ENCODE measurements around the gene GNAS-AS1.

The GNAS-AS1 gene

DNA sequence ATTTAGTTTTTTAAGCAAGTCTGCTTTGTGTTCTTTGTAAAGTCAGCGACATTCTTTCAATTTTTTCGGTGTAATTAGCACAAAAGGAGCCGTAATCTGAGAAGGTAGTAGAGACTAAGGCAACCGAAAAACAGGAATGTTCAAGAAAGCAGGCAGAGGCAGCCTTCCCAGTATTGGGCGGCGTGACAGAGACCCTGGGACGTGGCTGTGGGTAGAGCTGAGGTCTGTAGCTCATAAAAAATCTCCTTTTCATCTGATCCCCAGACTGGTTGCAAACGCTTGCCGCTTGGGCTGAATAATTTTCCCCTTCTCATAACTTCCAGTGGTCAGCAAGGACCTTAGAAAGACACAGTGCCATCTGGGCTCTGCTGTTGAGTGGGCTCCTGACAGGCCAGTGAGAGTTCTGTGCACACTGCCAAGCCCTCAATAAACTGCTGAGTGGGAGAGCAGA lies 32.6 kb upstream of the GNAS-AS1 start:
- no peak for DNase-seq

DNA sequence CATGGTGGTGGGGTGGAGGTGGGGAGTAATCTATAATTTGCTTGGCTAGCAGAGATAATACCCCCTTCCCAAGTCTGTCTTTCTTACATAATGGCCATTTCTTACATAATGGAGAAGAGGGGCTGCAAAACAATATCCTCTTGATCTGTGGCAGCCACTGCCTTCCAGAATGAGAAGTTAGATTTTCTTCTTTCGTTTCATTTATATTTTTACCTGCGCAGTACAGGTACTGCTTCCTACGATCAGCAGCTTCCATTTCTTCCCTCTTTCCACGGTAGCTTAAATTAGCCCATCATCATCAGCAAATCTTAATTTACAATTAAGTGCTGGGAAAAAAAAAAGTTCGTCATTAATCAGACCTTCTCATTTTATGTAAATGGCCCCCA lies 32.0 kb upstream of the GNAS-AS1 start:
- no peak for DNase-seq

DNA sequence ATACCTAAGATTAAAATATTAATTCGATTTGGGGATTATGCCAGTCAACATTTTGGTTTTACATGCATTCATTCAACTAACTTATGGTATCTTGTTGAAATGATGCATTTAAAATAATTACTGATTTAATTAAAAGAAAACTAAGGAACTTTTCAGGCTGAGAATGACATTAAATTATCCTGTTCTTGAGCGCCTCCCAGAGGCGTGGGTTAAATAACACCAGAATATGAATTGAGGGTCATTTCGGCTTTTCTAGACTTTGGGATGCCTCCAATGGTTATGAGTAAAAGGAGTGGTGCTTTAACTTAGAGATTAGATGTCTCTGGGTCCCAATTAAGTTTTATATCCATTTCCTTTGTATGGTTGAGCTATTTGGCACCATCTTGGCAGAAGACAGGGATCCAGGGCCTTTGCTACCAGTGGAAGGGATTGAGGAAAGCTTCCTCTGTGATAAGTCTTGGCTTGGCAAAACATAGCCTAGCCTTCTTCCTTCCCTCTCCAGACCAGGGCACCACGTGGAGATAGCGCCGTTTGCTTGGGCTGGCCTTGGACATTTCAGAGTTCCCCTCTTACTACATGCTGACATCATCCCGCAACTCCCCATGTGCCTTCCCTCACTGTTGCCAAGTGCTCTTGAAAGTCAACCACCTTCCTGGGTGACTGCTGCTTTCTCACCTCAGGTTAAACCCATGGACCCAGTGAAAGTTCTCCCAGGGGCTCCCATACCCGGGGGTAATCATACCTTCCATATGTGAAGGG lies 30.5 kb upstream of the GNAS-AS1 start:
- no peak for DNase-seq

DNA sequence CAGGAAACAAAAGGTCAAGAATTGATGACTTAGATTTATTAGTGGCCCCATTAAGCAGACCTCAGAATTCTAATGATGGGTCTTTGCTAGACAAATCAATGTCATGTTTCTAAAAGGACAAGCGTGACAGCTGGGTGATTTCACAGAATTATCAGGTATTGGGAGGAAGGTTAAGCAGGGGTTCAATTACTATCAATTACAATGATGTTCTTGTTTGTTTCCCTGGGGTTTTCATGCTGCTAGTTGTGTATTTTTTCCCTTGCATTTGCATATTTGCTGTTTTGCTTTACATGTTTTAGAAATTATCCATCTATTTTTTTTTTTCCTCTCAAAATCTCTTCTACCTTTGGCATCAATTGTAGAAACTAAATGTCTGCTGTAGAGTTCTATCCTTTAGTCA lies 29.7 kb upstream of the GNAS-AS1 start:
- DNase-seq = no peak

DNA sequence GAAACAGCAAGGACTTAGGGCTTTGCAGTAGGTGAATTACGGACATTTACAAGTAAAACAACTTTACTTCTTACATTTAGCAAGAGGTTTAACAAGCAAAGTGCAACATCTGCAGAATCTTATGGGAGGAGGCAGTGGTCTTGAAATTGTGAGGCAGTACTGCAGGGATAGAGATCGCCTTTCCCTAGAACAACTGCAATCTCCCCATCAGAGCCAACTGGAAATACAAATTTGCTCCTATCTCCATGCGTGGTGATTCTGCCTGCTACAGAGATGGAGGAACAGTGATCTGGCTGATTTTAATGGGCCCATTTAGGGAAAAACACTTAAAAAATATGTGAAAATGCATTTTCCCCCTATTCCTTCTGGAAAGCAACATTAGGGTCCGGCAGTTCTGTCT lies 27.7 kb upstream of the GNAS-AS1 start:
- DNase-seq = no peak

DNA sequence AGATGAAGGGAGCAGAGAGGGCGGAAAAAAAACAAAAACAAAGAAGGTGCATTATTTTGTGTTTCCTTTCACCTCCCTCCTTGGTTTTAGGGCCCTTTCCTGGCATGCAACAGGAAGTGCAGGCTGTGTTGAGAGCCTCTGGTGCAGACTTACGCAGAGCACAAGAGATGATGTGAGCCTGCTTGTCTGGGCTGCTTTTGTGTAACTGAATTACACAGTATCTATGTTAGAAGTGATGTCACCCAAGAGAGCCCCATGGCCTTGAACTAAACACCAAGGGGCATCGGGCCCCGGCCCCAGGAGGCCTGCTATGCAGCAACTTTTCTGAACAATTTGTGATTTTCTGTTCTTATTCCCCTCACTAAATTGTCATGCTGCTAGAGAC lies 27.3 kb upstream of the GNAS-AS1 start:
- no peak for DNase-seq

DNA sequence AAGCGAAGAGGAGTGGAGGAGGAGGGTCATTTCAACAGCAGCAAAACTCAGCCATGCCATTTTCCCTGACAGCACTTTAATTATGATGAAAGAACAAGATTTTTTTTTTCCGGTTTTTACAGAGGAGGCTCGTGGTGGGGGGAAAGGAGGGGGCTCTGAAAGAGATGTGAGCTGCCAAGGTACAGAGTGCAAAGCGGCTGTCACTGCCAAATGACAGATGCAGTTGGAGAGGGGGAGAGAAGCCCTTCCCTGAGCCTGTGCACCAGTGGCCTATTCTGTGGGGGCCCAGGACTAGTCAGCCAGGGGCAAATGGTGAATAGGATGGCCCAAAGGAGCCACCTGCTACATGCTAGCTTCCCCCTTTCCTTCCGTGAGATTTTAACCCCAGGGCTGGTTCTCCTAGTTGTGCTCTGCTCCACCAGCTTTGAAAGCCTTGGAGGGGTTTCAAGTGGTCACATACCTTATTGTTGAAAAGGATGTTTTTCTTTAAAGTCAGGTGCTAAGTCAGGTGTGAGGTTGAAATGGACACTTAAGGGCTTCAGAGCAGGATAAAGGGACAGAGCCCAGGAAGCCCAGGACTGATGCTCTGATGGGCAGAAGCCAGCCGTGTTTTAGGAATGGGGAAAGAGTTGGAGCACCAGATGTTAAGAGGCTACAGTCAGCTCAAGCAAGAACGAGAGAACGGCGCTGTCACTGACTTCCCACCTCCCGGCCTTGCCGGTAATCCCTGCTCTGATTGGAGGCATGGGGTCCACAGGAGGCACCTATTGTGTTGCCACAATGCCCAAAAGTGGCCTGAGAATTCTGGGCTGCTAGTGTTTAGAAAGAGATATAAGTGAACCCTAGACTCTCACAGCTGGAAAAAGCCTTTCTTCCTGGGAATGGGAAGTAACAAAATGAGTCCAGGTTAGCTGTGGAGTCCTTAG lies 26.6 kb upstream of the GNAS-AS1 start:
- DNase-seq = no peak

DNA sequence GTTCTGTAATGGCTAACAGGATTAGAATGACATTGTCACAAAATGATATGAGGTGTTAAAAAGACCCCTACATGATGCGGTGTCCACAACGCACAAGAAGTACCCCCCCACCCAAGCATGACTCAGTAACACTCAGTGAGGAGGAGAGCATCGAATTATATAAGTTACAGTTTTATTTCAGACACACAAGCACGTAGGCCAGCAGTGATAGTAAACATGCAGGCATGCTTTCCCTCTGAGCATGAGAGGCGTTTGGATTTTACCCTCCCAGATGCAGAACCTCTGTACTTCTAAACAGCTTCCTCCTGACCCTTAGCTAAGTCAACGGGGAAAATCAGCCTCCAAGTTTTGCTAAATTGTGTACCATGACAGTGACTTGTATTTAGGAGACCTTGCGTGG lies 25.7 kb upstream of the GNAS-AS1 start:
- no peak for DNase-seq

DNA sequence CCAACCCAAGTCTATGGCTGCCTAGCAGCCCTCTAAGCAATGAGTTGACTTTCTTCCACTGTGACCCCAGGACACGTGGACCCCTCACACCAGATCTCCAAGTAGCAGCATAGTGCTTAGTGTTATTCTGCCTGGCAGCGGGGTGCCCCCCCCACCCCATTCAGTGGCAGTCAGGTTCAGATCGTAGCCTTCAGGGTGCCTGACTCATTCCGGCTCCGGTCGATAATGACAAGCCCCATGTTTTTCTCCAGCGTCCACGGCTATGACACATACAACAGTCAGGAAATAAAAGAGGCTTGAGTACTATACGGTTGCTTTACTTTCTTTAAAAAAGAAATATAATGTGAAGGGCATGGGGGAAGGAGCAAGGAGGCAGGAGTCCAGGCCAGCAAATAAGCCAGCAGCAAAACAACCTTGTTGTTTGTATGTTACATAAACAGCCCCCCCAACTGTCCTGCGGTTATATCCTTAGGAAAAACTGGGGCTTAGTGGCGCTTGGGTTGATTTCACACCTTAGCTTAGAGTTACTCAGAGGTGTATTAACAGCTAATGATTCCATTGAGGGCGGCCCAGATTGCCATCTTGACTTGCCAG lies 24.9 kb upstream of the GNAS-AS1 start:
- no peak for DNase-seq

DNA sequence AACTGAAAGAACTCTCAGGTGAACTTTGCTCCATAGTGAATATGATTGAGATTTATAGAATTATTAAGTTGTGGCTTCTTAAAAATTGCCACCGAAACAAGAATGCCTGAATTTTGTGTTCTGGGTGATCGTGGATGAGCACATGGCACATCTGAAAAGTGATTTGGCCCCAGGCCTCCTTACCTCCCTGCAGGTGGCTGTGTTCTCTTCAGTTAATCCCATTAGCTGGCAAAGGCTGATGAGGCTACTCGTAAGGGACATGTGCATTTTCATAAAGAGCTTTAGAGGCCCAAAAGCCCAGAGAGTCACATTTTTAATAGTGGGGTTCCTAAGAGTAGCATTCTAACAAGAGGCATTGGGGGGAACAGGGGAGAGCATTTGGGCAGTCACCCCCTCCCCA lies 24.4 kb upstream of the GNAS-AS1 start:
- no peak for DNase-seq

DNA sequence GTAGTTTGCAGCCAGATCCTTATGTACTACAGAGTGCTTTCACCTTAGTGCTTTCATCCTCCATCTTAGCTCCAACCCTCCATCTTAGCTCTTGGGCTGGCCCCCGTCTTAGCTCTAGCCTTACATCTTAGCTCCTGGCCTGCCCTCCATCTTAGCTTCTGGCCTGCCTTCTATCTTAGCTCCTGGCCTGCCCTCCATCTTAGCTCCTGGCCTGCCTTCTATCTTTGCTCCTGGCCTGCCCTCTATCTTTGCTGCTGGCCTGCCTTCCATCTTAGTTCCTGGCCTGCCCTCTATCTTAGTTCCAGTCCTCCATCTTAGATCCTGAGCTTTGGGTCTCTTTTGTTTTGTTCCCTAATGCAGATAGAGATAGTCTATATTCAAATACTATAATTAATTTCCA lies 23.8 kb upstream of the GNAS-AS1 start:
- no peak for DNase-seq

DNA sequence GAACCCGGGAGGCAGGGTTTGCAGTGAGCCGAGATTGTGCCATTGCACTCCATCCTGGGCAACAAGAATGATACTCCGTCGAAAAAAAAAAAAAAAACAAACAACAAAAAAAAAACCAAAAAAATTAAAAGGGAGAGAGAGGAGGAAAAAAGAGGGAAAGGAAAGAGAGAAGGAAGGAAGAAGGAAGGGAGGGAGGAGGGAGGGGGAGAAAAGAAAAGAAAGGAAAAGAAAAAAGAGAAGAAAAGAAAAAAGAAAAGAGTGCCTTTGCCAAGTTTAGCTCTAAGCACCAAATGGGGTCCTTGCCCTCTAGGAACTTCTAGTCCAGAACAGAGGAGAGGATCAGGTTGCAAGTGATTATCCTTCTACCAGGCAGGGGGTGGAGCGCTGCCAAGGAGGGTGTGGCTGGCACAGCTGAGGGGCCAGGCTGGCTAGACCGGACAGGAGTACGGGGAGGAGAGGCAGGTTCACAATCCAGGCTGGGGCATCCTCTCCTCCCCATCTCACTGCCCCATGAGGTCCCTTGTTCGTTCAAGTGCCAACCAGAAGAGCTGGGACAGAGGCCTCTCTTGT lies 20.9 kb upstream of the GNAS-AS1 start:
- DNase-seq = no peak

DNA sequence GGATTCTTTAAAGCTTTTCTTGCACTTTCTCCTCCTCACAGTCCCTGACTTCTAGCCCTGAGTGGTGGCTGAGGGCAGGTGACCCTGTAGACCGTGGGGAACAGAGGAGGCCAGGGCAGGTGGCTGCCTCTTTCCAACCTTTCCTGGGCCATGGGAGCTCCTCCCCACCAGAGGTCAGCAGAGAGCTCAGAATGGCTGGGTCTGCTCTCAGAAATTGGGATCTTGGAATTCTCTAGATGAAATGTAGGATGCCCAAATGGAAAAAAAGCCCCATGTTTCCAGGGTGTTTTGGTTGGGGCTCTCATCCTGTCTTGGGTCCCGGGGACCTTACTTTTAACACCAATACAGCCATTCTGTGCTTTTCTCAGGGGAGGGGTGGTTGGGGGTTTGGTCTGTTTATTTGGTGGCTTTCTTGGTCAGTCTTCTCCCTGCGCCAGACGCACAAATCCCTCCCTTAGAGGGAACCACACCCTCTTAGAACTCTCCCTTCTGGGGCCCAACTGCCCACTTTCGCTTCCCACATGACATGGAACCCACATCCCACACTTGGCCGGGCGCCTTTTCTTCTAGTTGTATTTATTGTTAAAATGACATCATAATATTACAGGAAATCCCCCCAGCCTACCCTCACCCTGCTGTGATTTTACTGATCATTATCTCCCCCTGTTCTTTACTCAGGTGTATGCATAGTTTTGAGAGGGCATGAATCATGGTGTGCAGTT lies 19.8 kb upstream of the GNAS-AS1 start:
- peak; percentile 83 for DNase-seq

DNA sequence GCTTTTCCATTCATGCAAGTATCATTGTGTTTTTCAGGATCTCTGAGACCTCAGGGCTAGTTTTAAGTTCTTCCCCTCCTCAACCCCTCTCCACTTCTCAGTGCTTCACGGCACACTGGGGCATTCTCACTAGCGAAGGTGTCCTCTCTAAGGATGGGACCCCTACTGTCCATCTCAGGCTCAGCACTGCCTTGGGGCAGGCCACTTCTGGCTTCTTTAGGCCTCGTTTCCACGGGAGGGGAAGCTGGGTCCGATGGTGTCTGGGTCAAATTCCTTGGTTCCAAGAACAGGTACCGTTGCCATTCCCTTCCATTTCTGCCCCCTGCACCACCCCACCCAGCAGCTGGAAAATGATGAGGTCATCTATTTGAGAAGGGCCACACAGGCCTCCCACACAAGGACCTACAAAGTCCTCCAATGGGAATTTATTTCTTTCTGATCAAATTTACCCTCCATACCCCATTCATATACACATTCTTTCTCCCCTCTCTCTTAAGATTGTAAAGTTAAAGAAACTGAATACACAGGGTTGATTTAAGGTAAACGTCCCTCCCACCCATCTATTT lies 19.0 kb upstream of the GNAS-AS1 start:
- DNase-seq = no peak

DNA sequence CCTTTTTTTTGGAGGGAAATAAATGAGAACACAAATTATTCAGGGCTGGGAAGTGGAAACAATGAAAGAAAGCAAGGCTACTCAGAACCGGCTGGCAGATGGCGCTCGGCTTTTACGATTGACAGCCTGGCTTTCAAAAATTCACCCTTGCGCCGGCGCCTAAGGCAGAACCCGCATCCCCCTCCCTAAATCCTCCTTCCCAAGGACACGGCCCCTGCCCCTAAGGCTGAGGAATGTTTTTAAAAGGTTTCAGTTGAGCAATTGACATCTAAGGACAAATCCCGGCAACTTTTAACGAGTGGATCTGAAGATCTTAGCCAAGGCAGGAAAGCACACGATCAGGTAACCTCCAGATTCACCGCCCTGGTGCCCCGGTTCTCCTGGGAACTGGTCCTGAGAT lies 18.1 kb upstream of the GNAS-AS1 start:
- no peak for DNase-seq

DNA sequence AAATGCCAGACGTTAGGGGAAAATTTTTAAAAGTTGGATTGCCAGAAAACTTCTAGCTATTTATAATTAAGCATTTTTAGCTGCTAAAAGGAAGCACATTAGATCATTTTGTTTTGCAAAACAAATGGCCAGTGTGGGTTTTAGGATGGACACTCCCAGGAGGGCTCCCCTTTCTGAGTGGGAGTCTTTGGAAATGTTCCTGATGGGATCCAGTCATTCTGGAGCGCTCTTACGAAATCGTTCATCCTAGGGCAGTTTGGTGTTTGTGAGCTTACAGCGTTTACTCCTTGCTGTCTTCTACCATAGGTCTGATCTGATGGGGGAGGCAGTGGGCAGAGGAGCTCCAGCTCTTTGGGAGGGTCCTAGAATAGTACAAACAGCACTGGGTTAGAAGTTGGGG lies 16.5 kb upstream of the GNAS-AS1 start:
- DNase-seq = no peak

DNA sequence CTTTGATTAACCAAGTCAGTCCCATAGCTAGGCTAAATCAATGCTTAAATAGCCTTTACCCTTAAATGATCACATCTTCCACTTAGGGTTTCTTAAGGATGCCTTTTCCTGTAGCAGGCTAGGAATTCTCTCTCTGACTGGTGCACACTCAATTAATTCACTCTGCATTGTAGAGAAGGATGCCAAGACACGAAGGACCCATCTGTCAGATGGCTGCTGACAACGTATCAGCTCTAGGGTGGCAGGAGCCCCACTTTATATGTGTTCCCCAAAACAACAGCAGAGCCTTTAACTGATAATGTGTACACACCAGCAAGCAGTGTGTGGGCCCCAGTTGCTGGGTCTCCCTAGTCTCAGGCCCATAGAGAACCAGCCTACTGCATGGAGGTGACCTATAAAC lies 15.1 kb upstream of the GNAS-AS1 start:
- no peak for DNase-seq

DNA sequence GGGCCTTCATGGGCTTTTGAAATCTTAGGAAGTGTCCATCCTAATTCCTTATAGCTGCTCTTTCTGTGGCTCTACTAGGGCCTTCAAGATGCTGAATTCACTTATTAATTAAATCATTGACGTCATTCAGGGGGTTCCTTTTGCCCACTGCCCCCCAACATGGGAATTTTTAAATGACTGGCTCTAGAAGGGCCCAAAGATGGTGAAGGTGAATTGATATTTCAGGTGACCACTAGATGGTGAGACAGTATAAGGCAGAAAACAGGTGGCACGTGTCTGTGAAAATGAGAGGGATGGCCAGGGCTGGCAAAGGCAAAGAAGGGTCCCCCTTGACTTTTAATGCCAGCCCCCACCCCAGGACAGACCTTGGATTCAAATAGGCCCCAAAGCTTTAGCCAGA lies 13.6 kb upstream of the GNAS-AS1 start:
- no peak for DNase-seq

DNA sequence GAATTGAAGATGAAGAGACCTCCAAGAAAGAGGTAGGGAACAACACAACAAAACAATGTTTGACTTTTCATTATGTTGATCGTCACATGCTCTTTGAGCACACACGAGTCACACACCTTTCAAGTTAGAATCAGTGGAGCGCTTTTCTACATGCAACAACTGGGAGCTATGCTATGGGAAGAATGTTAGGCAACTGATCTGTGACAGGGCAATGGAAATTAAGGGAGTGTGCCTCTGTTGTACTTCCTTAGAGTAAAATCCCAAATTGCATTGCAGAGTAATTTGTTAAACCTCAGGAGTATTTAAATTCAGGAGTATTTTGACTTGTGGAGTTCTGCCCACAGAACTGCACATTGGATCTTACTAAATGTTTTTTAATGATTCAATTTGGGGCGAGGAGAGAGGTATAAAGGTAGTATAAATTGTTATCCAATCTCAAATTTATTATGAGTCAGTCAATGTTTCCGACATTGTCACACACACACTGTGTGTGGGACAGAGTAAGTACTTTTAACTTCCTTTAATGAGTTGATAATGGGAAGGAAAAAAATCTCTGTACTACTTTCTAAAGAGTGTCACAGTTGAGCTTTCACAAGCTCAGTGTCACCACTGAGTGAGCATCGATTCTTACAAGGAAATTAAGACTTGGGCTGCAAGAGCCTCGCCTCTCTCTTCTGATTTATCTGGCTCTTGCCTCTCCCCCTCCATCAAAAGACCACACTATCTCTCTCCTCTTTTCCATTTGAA lies 12.5 kb upstream of the GNAS-AS1 start:
- no peak for DNase-seq

DNA sequence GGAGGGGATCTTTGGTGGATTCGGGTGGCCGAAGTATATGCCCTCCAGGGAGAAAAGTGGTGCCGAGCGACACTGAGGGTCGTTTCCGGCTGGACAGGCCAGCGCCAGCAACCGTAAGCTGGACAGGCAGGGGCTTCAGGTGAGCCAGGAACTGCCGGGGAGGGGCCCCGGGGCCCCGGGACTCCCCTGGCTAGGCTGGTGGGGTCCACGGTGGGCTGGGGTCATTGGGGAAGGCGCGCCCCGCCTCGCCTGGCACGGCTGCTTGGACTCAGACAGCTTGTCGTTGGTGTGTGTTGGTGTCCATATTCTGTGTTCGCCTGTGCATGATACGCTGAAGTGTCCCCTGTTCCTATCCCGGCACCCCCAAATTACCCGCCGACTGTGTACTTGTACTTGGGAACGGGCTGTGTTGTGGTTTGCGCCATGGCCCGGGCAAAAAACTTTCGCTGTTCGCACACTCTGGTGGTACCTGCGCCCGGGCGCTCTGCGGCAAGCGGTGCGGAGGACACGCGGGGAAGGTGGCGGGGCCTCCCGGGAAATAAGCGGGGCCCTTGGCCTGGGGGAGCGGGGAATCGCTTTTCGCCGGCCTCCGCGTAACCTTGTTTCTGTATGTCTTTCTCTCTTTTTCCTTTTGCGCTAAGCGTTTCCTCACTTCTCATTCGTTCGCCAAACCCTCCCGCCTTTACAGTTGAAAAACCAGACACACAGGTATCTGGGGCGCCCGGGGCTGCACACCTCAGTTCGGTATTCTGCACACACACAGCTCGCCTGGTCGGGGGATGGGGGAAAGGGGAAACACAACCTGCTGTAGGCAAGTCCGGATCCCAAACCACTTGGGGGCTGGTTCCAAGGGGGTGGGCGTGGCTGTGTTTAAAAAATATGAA lies 5.0 kb upstream of the GNAS-AS1 start:
- no peak for DNase-seq

All from activated effector memory CD4-positive, alpha-beta T cell treated with anti-CD3 and anti-CD28 coated beads, Interleukin-2, amount 50 U/mL, for 16 hours (primary cell).